GM12878 (cell line): ENCODE data around the gene HOXB1. TPM values are rescaled to one million over a fixed set of nuclear protein-coding genes. Genes with fewer than 3 reads are reported as not detected.

Source experiments
- ATAC-seq: fragments of 200-7000 bp; cut with Tn5 transposase; 3 replicates; pipeline ENCODE4 v1.9.1; 2020; ENCODE audit warnings: mild to moderate bottlenecking, moderate library complexity
- BruUV-seq: library from RNA; stranded (reverse); fragments of 400-500 nt; replicated peaks from 2 replicates; lab custom pipeline; 2021; lab: Mats Ljungman, UMichigan
- CTCF ChIA-PET: fragments of 300-600 bp; sonication (Branson Sonifier 250); formaldehyde crosslinking; extraction: SDS; loops from one replicate; lab custom pipeline; 2021; ENCODE audit warnings: inconsistent platforms; lab: Yijun Ruan, JAX
- POLR2A ChIA-PET: fragments of 350-600 bp; formaldehyde crosslinking; extraction: SDS; loops from one replicate; lab custom pipeline; 2021; ENCODE audit warnings: inconsistent platforms; lab: Charles Lee
- RAD21 ChIA-PET: fragments of 300-600 bp; sonication (Branson Sonifier 250); formaldehyde crosslinking; loops from one replicate; lab custom pipeline; 2023; ENCODE audit warnings: antibody characterized with exemption; ENCODE audit not compliant: unreplicated experiment; lab: Charles Lee
- SMC1A ChIA-PET: fragments of 300-600 bp; sonication (Branson Sonifier 250); formaldehyde crosslinking; loops from one replicate; lab custom pipeline; 2023; ENCODE audit not compliant: unreplicated experiment, uncharacterized antibody; lab: Charles Lee
- DNase-seq: peaks from one replicate; pipeline ENCODE4 v3.0.0-alpha.2; 2011; ENCODE audit warnings: low read depth, low spot score
- FAIRE-seq: peaks from 3 replicates; lab custom pipeline; 2011; peaks lifted over from hg19 to GRCh38; lab: Jason Lieb, UNC
- H2AFZ ChIP-seq: 2 replicates; pipeline ENCODE4 v1.6.0; 2011; ENCODE audit warnings: low read depth, low read length, control low read depth; ENCODE audit not compliant: control insufficient read depth
- H3K27ac ChIP-seq: 2 replicates; pipeline ENCODE4 v1.5.1; 2011; ENCODE audit warnings: control low read depth; ENCODE audit not compliant: control insufficient read depth, insufficient read depth
- H3K27me3 ChIP-seq, 2 experiments: replicated peaks in 1 of 2; 2 replicates each; pipeline versions ENCODE4 v1.6.0 to v1.6.1; 2011; ENCODE audit warnings: low read length in 1 of 2; ENCODE audit not compliant: control insufficient read depth in 2 of 2, insufficient read depth in 2 of 2
- H3K36me3 ChIP-seq, 2 experiments: 2 replicates each; pipeline ENCODE4 v1.5.1; 2011; ENCODE audit warnings: low read length in 1 of 2; ENCODE audit not compliant: control insufficient read depth in 2 of 2, insufficient read depth in 2 of 2
- H3K4me1 ChIP-seq: 2 replicates; pipeline ENCODE4 v1.6.1; 2011; ENCODE audit warnings: mild to moderate bottlenecking, low read length, moderate library complexity, mixed read lengths; ENCODE audit not compliant: control insufficient read depth, insufficient read depth
- H3K4me2 ChIP-seq: 2 replicates; pipeline ENCODE4 v1.6.0; 2011; ENCODE audit warnings: control low read depth; ENCODE audit not compliant: control insufficient read depth, insufficient read depth
- H3K4me3 ChIP-seq: fragments of 200-600 bp; sonication (generic); 2 replicates; pipeline ENCODE4 v1.5.1; 2016
- H3K79me2 ChIP-seq: 2 replicates; pipeline ENCODE4 v1.6.0; 2011; ENCODE audit warnings: low read length; ENCODE audit not compliant: control insufficient read depth, insufficient read depth
- H3K9ac ChIP-seq: 2 replicates; pipeline ENCODE4 v1.8.0; 2011; ENCODE audit warnings: low read length, control low read depth, mixed read lengths; ENCODE audit not compliant: control insufficient read depth, insufficient read depth
- H3K9me3 ChIP-seq: replicated peaks from 3 replicates; pipeline ENCODE4 v1.5.1; 2011; ENCODE audit warnings: mild to moderate bottlenecking, low read length; ENCODE audit not compliant: control insufficient read depth, insufficient read depth
- H4K20me1 ChIP-seq: 2 replicates; pipeline ENCODE4 v1.6.0; 2011; ENCODE audit not compliant: control insufficient read depth, insufficient read depth
- BHLHE40 ChIP-seq, 2 experiments: fragments of 450-650 bp in 1 of 2; IDR thresholded peaks; 2 replicates each; pipeline ENCODE4 v1.6.1; 2011 to 2017; ENCODE audit warnings: low read depth in 2 of 2, borderline replicate concordance in 1 of 2, improper control_type of control experiment in 1 of 2, low read length in 1 of 2, mild to moderate bottlenecking in 1 of 2
- BMI1 ChIP-seq: fragments of 450-650 bp; IDR thresholded peaks from 2 replicates; pipeline ENCODE4 v1.6.1; 2016; ENCODE audit warnings: mild to moderate bottlenecking, moderate library complexity, borderline replicate concordance
- CREB1 ChIP-seq: IDR thresholded peaks from 2 replicates; pipeline ENCODE4 v1.6.1; 2012; ENCODE audit warnings: low read depth, mild to moderate bottlenecking, inconsistent platforms
- IRF4 ChIP-seq: IDR thresholded peaks from 2 replicates; pipeline ENCODE4 v1.6.1; 2011; ENCODE audit warnings: low read depth, low read length
- RAD51 ChIP-seq: fragments of 450-650 bp; IDR thresholded peaks from 2 replicates; pipeline ENCODE4 v1.6.1; 2016; ENCODE audit warnings: moderate library complexity, mild to moderate bottlenecking, inconsistent platforms
- SPI1 ChIP-seq: IDR thresholded peaks from 2 replicates; pipeline ENCODE4 v1.6.1; 2011; ENCODE audit warnings: low read depth, mild to moderate bottlenecking, low read length, moderate library complexity, borderline replicate concordance; ENCODE audit not compliant: insufficient read depth
- ZNF274 ChIP-seq: IDR thresholded peaks from one replicate; pipeline ENCODE4 v1.8.0; 2011; ENCODE audit not compliant: insufficient read length, insufficient read depth
- WGBS: methylation state at CpG from one replicate; pipeline ENCODE4 v1.1.6; 2016; ENCODE audit warnings: low lambda C conversion rate; ENCODE audit not compliant: insufficient replicate concordance, insufficient coverage; ENCODE audit errors: missing lambda C conversion rate; 5-methylcytosine and 5-hydroxymethylcytosine counted together
- in situ Hi-C: fragments of 300-500 bp; cut with MboI; formaldehyde crosslinking; loops from 9 replicates; pipeline ENCODE4 v1.14.3; 2018; ENCODE audit warnings: mixed read lengths
- intact Hi-C: fragments of 100-400 bp; cut with micrococcal nuclease; formaldehyde crosslinking; loops from one replicate; pipeline ENCODE4 v1.14.2; 2022; ENCODE audit not compliant: unreplicated experiment
- polyA plus RNA-seq, 11 experiments: library from polyadenylated mRNA; depleted of rRNA in 4 of 11; unstranded in 6 of 11; stranded (reverse) in 5 of 11; fragments of >200 nt; fragmentation: Nextera tagmentation in 4 of 11; fragmentation: Illumina TruSeq in 1 of 11; extraction: Ambion mirVana in 4 of 11; extraction: Trizol in 1 of 11; gene quantifications; 1 replicate in 1 of 11; 2 replicates in 10 of 11; pipeline versions ENCODE4 v1.2.1 to v1.2.3, GENCODE V29; 2011 to 2016; ENCODE audit warnings: inconsistent platforms in 2 of 11, missing spikeins in 2 of 11, low read depth in 1 of 11
- total RNA-seq, 4 experiments: library from RNA; depleted of rRNA in 3 of 4; stranded (reverse); fragments of >200 nt in 3 of 4; fragmentation: Illumina TruSeq in 1 of 4; extraction: Trizol in 1 of 4; gene quantifications; 2 replicates each; pipeline versions ENCODE4 v1.2.1 to v1.2.3, GENCODE V29; 2013 to 2021

The HOXB1 gene
- total and polyA plus RNA-seq, 10 of the 15 experiments (the other 5 are each of a cell fraction or from before 2014, with no cell fraction given): not detected

GRCh38 chr17:48552466-48553189 is 21.8 kb upstream of the HOXB1 start:
- ChIA-PET SMC1A (interaction anchor here (0.6 kb wide), 1 partner anchor 10 kb away, joined by 3 read pairs; no protein-coding TSS in a partner anchor), CTCF (interaction anchor here (0.6 to 1.2 kb wide), 2 partner anchors 41 to 190 kb away, joined by 3 read pairs; partner anchors contain the start of gene HOXB5), POLR2A (no interaction called here), RAD21 (no interaction called here)
- no peaks in the 10 kb centered on the region for H3K9me3 ChIP-seq
- H3K4me1 ChIP-seq: no peaks in the 10 kb centered on the region
- no TSS peak for BruUV-seq
- H3K4me3 ChIP-seq: no peak overlapping the region
- DNase-seq: no peak
- no peaks in the 10 kb centered on the region for H3K27me3 ChIP-seq
- no peak for TF ChIP-seq CREB1
- TF ChIP-seq ZNF274: no peak
- TF ChIP-seq BMI1: no peak
- peak; percentile 24; the same call in 1 of the 2 replicates for TF ChIP-seq SPI1
- peak; percentile 24; the same call in 1 of the 2 replicates for TF ChIP-seq RAD51
- TF ChIP-seq IRF4: no peak
- TF ChIP-seq BHLHE40 (IDR thresholded peaks at IDR 0.05; ENCODE audit: borderline replicate concordance in 1 of 2, low read depth in 2 of 2, low read length in 1 of 2): peak in 1 of 2 experiments; percentile 45; a peak in 1 of 4 replicates
- in situ Hi-C loops (no loop called here), intact Hi-C loops (no loop called here)
- H3K9ac ChIP-seq: no peak overlapping the region
- H3K79me2 ChIP-seq: no peaks in the 10 kb centered on the region
- peaks cover 0 to 6% of the 10 kb centered on the region in 2 experiments; a peak in 2 of 4 replicates for H3K36me3 ChIP-seq
- no peaks in the 10 kb centered on the region for H4K20me1 ChIP-seq
- ATAC-seq: peak; percentile 34; the same call in 1 of the 3 replicates
- no peak overlapping the region for H3K4me2 ChIP-seq
- no peak overlapping the region for H2AFZ ChIP-seq
- FAIRE-seq: no peak
- WGBS: 93% methylated on average over 2 of the region's 11 CpGs
- no peak overlapping the region for H3K27ac ChIP-seq
